ACC112 (cell line): ENCODE data around the gene SLC25A30.
"Not testable (repeated sequence)": the region's sequence is repeated elsewhere in the genome, so short reads cannot be mapped to it uniquely, and the experiment has no call there.

ENCODE experiments used
- H2AFZ ChIP-seq: fragments of 200-600 bp; sonication (generic); one replicate; pipeline ENCODE4 v1.6.0; 2017; ENCODE audit warnings: antibody characterized with exemption, low read length; ENCODE audit not compliant: unreplicated experiment
- H3K27ac ChIP-seq: fragments of 200-600 bp; sonication (generic); 2 replicates; pipeline ENCODE4 v1.5.1; 2014; ENCODE audit warnings: low read depth, mild to moderate bottlenecking, antibody characterized with exemption, low read length, moderate library complexity
- H3K27me3 ChIP-seq: fragments of 200-600 bp; sonication (generic); 2 replicates; pipeline ENCODE4 v1.6.1; 2014; ENCODE audit warnings: mild to moderate bottlenecking, antibody characterized with exemption, low read length, moderate library complexity, mixed read lengths; ENCODE audit not compliant: insufficient read depth
- H3K36me3 ChIP-seq: fragments of 200-600 bp; sonication (generic); 2 replicates; pipeline ENCODE4 v1.6.1; 2016; ENCODE audit warnings: mild to moderate bottlenecking, antibody characterized with exemption, low read length, moderate library complexity, mixed read lengths; ENCODE audit not compliant: insufficient read depth
- H3K4me1 ChIP-seq: fragments of 200-600 bp; sonication (generic); one replicate; pipeline ENCODE4 v1.6.1; 2016; ENCODE audit warnings: low read length, mixed read lengths; ENCODE audit not compliant: insufficient read depth, unreplicated experiment, control insufficient read depth
- H3K4me3 ChIP-seq: fragments of 200-600 bp; sonication (generic); 2 replicates; pipeline ENCODE4 v1.5.1; 2014; ENCODE audit warnings: mild to moderate bottlenecking, low read depth, low read length
- H3K79me2 ChIP-seq: fragments of 200-600 bp; sonication (generic); one replicate; pipeline ENCODE4 v1.6.0; 2016; ENCODE audit warnings: low read length; ENCODE audit not compliant: control insufficient read depth, unreplicated experiment, insufficient read depth

SLC25A30 gene

GRCh38 chr13:45391926-45392325, 26.2 kb downstream of the SLC25A30 start:
- no peaks in the 10 kb centered on the region for H3K27me3 ChIP-seq
- no peak overlapping the region for H3K27ac ChIP-seq
- no peaks in the 10 kb centered on the region for H3K36me3 ChIP-seq
- no peaks in the 10 kb centered on the region for H3K79me2 ChIP-seq
- H3K4me1 ChIP-seq = no peaks in the 10 kb centered on the region
- no peak overlapping the region for H3K4me3 ChIP-seq
- no peak overlapping the region for H2AFZ ChIP-seq

- not testable (repeated sequence) for H3K27ac ChIP-seq, H3K4me3 ChIP-seq, H3K79me2 ChIP-seq, H3K27me3 ChIP-seq, H2AFZ ChIP-seq, H3K36me3 ChIP-seq, H3K4me1 ChIP-seq
These were observed 27.0 kb downstream of the SLC25A30 start for GRCh38 chr13:45391128-45391527.

DNA sequence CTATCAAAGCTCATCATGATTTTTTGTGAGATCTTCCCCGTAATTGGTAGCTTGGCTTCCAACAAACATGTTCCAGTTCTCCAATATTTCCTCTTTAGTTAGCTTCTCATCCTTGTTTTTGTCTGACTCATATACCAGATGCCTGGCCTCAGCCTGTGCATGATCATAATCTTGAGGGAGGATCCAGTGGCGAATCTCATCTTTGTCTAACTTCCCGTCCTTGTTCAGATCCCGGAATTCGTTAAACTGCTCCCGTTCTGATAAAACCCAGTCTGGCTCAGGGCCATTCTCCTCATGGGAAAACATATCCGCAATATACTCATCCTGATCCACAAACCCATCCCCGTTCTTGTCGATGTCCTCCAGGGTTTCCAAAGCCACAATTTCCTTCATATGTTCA, 27.8 kb downstream of the SLC25A30 start:
- H3K79me2 ChIP-seq, H3K4me3 ChIP-seq, H3K4me1 ChIP-seq, H3K27ac ChIP-seq, H3K36me3 ChIP-seq, H2AFZ ChIP-seq, H3K27me3 ChIP-seq: not testable (repeated sequence)

GRCh38 chr13:45388664-45389063, 29.5 kb downstream of the SLC25A30 start:
- Histone ChIP-seq H3K27me3 (no peaks in the 10 kb centered on the region), H3K27ac (no peak overlapping the region), H2AFZ (no peak overlapping the region), H3K4me1 (no peaks in the 10 kb centered on the region), H3K79me2 (no peaks in the 10 kb centered on the region), H3K4me3 (no peak overlapping the region), H3K36me3 (no peaks in the 10 kb centered on the region)

DNA sequence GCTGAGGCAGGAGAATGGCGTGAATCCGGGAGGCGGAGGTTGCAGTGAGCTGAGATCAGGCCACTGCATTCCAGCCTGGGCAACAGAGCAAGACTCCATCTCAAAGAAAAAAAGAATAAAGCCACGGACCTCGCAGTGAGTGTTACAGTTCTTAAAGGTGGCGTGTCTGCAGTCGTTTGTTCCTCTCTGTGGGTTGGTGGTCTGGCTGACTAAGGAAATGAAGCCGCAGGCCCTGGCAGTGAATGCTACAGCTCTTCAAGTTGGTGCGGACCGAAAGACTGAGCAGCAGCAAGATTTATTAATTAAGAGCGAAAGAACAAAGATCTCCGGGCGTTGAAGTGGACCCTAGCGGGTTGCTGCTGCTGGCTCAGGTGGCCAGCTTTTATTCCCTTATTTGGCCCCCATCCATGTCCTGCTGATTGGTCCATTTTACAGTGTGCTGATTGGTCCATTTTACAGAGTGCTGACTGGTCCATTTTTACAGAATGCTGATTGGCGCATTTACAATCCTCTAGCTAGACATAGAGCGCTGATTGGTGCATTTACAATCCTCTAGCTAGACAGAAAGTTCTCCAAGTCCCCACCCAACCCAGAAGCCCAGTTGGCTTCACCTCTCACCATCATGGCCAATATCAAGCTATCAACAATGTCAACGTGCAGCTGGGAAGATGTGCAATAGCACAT, 31.1 kb downstream of the SLC25A30 start:
- H3K27ac ChIP-seq, H3K36me3 ChIP-seq, H3K27me3 ChIP-seq, H3K4me1 ChIP-seq, H2AFZ ChIP-seq, H3K79me2 ChIP-seq, H3K4me3 ChIP-seq: not testable (repeated sequence)

DNA sequence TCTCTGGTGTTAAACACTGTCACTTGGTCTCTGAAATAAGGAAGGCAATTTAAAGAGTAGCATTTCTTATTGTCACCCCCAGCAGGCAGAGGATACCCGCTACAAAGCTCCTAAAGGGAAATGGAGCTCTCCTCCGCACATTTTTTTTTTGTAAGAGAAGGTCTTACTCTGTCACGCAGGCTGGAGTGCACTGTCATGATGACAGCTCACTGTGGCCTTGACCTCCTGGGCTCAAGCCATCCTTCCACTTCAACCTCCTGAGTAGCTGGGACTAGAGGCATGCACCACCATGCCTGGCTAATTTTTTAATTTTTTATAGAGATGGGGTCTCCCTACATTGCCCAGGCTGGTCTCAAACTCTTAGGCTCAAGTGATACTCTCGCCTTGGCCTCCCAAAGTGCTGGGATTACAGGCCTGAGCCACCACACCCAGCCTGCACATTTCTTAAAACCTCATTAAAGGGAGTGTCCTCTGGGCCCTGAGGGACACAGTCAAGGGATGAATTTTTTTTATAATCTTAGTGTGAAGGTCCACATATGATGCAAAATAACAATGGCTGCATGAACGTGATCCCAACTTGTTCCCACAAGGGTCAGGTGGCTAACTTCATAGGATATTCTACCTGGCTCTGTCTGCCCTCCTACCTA, 32.1 kb downstream of the SLC25A30 start:
- no peak overlapping the region for H3K4me3 ChIP-seq
- no peaks in the 10 kb centered on the region for H3K27me3 ChIP-seq
- no peaks in the 10 kb centered on the region for H3K79me2 ChIP-seq
- H3K27ac ChIP-seq = no peak overlapping the region
- no peaks in the 10 kb centered on the region for H3K4me1 ChIP-seq
- no peak overlapping the region for H2AFZ ChIP-seq
- no peaks in the 10 kb centered on the region for H3K36me3 ChIP-seq

GRCh38 chr13:45385320-45385719, 32.9 kb downstream of the SLC25A30 start:
- H3K27ac ChIP-seq = no peak overlapping the region
- no peaks in the 10 kb centered on the region for H3K4me1 ChIP-seq
- no peaks in the 10 kb centered on the region for H3K27me3 ChIP-seq
- H3K36me3 ChIP-seq = no peaks in the 10 kb centered on the region
- no peak overlapping the region for H2AFZ ChIP-seq
- no peak overlapping the region for H3K4me3 ChIP-seq
- no peaks in the 10 kb centered on the region for H3K79me2 ChIP-seq

DNA sequence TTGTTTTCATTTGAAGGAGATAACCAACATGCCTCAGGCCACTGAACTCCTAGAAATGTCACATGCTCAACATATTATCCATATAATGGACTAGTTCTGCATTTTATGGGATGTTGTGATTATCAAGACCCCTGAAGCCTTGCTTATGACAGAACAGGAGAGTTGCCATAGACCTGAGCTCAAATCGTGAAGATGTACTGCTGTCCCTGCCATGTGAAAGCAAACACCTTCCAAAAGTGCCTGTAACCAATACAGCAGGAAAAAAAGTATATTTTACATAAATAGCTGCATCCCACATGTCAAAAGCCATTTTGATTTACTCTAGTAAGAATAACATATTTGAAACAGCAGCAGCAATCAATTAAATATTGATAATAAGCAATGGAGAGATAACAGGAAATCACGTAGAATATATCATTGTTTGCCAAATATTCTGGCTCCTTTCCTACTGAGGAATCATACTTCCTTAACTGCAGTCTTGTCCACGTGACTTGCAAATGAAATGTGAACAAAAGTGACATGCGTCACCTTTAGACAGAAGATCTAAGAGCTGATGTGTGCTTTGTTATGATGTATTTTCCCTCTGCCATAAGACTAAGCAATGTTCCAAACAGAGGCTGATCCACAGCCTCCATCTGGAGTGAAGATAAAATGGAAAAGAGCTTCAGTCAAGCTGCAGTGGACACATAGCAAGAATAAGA, 33.5 kb downstream of the SLC25A30 start:
- Histone ChIP-seq H3K27me3 (no peaks in the 10 kb centered on the region), H3K4me3 (no peak overlapping the region), H3K79me2 (no peaks in the 10 kb centered on the region), H3K27ac (no peak overlapping the region), H2AFZ (no peak overlapping the region), H3K36me3 (no peaks in the 10 kb centered on the region), H3K4me1 (no peaks in the 10 kb centered on the region)

GRCh38 chr13:45382739-45383138, 35.4 kb downstream of the SLC25A30 start:
- H3K79me2 ChIP-seq, H3K27ac ChIP-seq, H3K36me3 ChIP-seq, H3K4me1 ChIP-seq, H3K27me3 ChIP-seq, H3K4me3 ChIP-seq, H2AFZ ChIP-seq: not testable (repeated sequence)

DNA sequence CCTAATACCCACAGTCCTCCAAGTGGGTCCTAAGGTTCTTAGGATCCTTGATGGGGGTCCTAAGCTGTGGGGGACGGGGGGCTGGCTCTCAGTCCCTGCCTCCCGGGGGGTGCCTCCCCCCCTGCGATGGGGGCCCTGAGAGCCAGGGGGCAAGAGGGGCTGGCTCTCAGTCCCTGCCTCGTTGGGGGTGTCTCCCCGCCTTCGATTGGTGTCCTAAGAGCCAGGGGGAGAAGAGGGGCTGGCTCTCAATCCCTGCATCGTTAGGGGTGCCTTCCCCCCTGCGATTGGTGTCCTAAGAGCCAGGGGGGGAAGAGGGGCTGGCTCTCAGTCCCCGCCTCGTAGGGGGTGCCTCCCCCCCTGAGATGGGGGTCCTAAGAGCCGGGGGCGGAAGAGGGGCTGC, 37.0 kb downstream of the SLC25A30 start:
- Histone ChIP-seq H3K36me3 (no peaks in the 10 kb centered on the region), H3K27ac (no peak overlapping the region), H3K4me1 (no peaks in the 10 kb centered on the region), H2AFZ (no peak overlapping the region), H3K79me2 (no peaks in the 10 kb centered on the region), H3K27me3 (no peaks in the 10 kb centered on the region), H3K4me3 (no peak overlapping the region)

DNA sequence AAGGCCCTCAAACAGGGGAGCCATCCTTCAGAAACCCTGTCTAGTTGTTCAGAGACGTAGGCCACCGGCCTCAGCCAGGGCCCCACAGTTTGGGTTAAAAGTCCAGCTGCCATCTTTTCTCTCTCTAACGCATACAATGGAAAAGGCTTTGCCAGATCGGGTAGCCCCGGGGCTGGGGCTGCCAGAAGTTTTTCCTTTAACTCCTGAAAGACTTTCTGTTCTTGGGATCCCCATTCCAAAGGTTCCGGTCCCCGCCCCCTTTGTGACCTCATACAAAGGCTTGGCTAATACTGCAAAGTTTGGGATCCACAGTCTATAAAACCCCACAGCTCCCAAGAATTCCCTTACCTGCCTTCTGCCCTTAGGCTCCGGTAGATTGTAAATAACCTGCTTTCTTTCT, 37.5 kb downstream of the SLC25A30 start:
- not testable (repeated sequence) for H3K36me3 ChIP-seq, H3K4me3 ChIP-seq, H3K27me3 ChIP-seq, H3K79me2 ChIP-seq, H3K27ac ChIP-seq, H3K4me1 ChIP-seq, H2AFZ ChIP-seq
